HepG2 (cell line): ENCODE results near the gene PFKL. TPM values are rescaled to one million over a fixed set of nuclear protein-coding genes. Genes with fewer than 3 reads are reported as not detected.
A peak's percentile ranks its signal among the peaks of the same experiment; 100 is the strongest.

Experiments
- KLF16 ChIP-seq, 2 experiments: sonication (generic) in 1 of 2; formaldehyde crosslinking in 1 of 2; IDR thresholded peaks; 2 replicates each; pipeline versions ENCODE4 v1.6.1 to v1.8.0; 2016 to 2023; ENCODE audit warnings: missing genetic modification reagents in 2 of 2, missing compliant biosample characterization in 1 of 2
- TARDBP ChIP-seq: sonication (generic); formaldehyde crosslinking; IDR thresholded peaks from 2 replicates; pipeline ENCODE4 v1.8.0; 2022; ENCODE audit warnings: mild to moderate bottlenecking, missing genetic modification reagents
- TBX3 ChIP-seq: fragments of 450-650 bp; IDR thresholded peaks from 2 replicates; pipeline ENCODE4 v1.6.1; 2017; ENCODE audit warnings: antibody characterized with exemption, mild to moderate bottlenecking, inconsistent platforms, borderline replicate concordance
- ZNF205 ChIP-seq: IDR thresholded peaks from 2 replicates; pipeline ENCODE4 v1.6.1; 2018; ENCODE audit warnings: missing biosample characterization, missing genetic modification reagents
- ZNF605 ChIP-seq: sonication (generic); formaldehyde crosslinking; IDR thresholded peaks from 2 replicates; pipeline ENCODE4 v1.8.0; 2022; ENCODE audit warnings: mild to moderate bottlenecking, missing genetic modification reagents
- polyA plus RNA-seq, 8 experiments: library from polyadenylated mRNA; depleted of rRNA in 3 of 8; stranded (reverse) in 7 of 8; unstranded in 1 of 8; fragments of >200 nt; fragmentation: Illumina TruSeq in 4 of 8; extraction: Trizol in 4 of 8; gene quantifications; 2 replicates each; pipeline versions ENCODE4 v1.2.1 to v1.2.3, GENCODE V29; 2011 to 2016; ENCODE audit warnings: low read depth in 4 of 8, missing spikeins in 1 of 8, mixed read lengths in 1 of 8; ENCODE audit not compliant: insufficient read depth in 1 of 8
- total RNA-seq, 5 experiments: library from RNA; depleted of rRNA; stranded (reverse); fragments of >200 nt; fragmentation: Illumina TruSeq; extraction: Trizol; gene quantifications; 2 replicates each; pipeline ENCODE4 v1.2.3, GENCODE V29; 2016; ENCODE audit warnings: low read depth in 1 of 5
- TF ChIP-seq, protein P1 (sequence below): sonication (generic); formaldehyde crosslinking; IDR thresholded peaks from 2 replicates; pipeline ENCODE4; 2020; ENCODE audit warnings: missing genetic modification reagents, mild to moderate bottlenecking, borderline replicate concordance
- TF ChIP-seq, protein P2 (sequence below): sonication (generic); formaldehyde crosslinking; IDR thresholded peaks from 2 replicates; pipeline ENCODE4 v1.4.0; 2020; ENCODE audit warnings: missing genetic modification reagents, borderline replicate concordance
- TF ChIP-seq, protein P3 (sequence below): sonication (generic); formaldehyde crosslinking; IDR thresholded peaks from 2 replicates; pipeline ENCODE4 v1.5.0; 2020; ENCODE audit warnings: mild to moderate bottlenecking, missing genetic modification reagents, borderline replicate concordance
- TF ChIP-seq, protein P4 (sequence below): sonication (generic); formaldehyde crosslinking; conservative IDR thresholded peaks from 2 replicates; pipeline ENCODE4 v1.8.0; 2022; ENCODE audit warnings: mild to moderate bottlenecking, moderate library complexity, missing genetic modification reagents
- TF ChIP-seq, protein P5 (sequence below): sonication (generic); formaldehyde crosslinking; IDR thresholded peaks from 2 replicates; pipeline ENCODE4 v1.5.0; 2020; ENCODE audit warnings: mild to moderate bottlenecking, missing genetic modification reagents, moderate library complexity

The PFKL gene
- total and polyA plus RNA-seq, 2 of the 13 experiments (the other 11 are each of a cell fraction or from before 2014, with no cell fraction given), result 92.8 to 106 TPM

DNA sequence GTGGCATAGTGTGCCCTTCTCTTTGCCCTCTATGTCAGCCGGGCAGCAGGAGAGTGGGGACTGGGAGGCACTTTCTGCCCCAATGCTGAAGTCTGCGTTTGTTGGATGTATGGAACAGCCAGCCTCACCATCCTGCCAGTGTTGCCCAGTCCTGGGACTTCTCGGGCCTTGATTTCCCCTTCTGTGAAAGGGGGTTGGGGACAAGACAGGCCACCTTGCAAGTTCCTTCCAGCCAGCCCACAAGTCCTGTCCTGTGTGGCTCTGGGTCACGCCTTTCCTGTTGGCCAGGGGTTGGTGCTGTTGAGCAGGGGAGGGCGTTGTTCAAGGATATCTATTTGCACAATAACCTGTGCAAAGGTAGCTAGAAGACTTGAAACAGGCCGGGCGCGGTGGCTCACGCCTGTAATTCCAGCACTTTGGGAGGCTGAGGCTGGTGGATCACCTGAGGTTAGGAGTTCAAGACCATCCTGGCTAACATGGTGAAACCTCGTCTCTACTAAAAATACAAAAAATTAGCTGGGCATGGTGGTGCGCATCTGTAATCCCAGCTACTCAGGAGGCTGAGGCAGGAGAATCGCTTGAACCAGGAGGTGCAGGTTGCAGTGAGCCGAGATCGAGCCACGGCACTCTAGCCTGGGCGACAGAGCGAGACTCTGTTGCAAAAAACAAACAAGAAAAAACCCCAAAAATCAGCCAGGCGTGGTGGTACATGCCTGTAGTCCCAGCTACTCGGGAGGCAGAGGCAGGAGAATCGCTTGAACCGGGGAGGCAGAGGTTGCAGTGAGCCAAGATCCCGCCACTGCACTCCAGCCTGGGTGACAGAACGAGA lies 2.9 kb downstream of the PFKL start (continued):
- TF ChIP-seq TARDBP (CRISPR knock-in tag), result peak; percentile 31; the same call in 1 of the 2 replicates
- TF ChIP-seq, protein P1, sequence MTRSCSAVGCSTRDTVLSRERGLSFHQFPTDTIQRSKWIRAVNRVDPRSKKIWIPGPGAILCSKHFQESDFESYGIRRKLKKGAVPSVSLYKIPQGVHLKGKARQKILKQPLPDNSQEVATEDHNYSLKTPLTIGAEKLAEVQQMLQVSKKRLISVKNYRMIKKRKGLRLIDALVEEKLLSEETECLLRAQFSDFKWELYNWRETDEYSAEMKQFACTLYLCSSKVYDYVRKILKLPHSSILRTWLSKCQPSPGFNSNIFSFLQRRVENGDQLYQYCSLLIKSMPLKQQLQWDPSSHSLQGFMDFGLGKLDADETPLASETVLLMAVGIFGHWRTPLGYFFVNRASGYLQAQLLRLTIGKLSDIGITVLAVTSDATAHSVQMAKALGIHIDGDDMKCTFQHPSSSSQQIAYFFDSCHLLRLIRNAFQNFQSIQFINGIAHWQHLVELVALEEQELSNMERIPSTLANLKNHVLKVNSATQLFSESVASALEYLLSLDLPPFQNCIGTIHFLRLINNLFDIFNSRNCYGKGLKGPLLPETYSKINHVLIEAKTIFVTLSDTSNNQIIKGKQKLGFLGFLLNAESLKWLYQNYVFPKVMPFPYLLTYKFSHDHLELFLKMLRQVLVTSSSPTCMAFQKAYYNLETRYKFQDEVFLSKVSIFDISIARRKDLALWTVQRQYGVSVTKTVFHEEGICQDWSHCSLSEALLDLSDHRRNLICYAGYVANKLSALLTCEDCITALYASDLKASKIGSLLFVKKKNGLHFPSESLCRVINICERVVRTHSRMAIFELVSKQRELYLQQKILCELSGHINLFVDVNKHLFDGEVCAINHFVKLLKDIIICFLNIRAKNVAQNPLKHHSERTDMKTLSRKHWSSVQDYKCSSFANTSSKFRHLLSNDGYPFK (CRISPR knock-in tag), result peak; percentile 56; the same call in 1 of the 2 replicates
- TF ChIP-seq, protein P2, sequence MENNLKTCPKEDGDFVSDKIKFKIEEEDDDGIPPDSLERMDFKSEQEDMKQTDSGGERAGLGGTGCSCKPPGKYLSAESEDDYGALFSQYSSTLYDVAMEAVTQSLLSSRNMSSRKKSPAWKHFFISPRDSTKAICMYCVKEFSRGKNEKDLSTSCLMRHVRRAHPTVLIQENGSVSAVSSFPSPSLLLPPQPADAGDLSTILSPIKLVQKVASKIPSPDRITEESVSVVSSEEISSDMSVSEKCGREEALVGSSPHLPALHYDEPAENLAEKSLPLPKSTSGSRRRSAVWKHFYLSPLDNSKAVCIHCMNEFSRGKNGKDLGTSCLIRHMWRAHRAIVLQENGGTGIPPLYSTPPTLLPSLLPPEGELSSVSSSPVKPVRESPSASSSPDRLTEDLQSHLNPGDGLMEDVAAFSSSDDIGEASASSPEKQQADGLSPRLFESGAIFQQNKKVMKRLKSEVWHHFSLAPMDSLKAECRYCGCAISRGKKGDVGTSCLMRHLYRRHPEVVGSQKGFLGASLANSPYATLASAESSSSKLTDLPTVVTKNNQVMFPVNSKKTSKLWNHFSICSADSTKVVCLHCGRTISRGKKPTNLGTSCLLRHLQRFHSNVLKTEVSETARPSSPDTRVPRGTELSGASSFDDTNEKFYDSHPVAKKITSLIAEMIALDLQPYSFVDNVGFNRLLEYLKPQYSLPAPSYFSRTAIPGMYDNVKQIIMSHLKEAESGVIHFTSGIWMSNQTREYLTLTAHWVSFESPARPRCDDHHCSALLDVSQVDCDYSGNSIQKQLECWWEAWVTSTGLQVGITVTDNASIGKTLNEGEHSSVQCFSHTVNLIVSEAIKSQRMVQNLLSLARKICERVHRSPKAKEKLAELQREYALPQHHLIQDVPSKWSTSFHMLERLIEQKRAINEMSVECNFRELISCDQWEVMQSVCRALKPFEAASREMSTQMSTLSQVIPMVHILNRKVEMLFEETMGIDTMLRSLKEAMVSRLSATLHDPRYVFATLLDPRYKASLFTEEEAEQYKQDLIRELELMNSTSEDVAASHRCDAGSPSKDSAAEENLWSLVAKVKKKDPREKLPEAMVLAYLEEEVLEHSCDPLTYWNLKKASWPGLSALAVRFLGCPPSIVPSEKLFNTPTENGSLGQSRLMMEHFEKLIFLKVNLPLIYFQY (CRISPR knock-in tag), result peak; percentile 54; the same call in 1 of the 2 replicates
- peak; percentile 27; the same call in 1 of the 2 replicates for TF ChIP-seq TBX3
- TF ChIP-seq ZNF605 (CRISPR knock-in tag), result peak; percentile 32; the same call in 1 of the 2 replicates
- TF ChIP-seq, protein P3, sequence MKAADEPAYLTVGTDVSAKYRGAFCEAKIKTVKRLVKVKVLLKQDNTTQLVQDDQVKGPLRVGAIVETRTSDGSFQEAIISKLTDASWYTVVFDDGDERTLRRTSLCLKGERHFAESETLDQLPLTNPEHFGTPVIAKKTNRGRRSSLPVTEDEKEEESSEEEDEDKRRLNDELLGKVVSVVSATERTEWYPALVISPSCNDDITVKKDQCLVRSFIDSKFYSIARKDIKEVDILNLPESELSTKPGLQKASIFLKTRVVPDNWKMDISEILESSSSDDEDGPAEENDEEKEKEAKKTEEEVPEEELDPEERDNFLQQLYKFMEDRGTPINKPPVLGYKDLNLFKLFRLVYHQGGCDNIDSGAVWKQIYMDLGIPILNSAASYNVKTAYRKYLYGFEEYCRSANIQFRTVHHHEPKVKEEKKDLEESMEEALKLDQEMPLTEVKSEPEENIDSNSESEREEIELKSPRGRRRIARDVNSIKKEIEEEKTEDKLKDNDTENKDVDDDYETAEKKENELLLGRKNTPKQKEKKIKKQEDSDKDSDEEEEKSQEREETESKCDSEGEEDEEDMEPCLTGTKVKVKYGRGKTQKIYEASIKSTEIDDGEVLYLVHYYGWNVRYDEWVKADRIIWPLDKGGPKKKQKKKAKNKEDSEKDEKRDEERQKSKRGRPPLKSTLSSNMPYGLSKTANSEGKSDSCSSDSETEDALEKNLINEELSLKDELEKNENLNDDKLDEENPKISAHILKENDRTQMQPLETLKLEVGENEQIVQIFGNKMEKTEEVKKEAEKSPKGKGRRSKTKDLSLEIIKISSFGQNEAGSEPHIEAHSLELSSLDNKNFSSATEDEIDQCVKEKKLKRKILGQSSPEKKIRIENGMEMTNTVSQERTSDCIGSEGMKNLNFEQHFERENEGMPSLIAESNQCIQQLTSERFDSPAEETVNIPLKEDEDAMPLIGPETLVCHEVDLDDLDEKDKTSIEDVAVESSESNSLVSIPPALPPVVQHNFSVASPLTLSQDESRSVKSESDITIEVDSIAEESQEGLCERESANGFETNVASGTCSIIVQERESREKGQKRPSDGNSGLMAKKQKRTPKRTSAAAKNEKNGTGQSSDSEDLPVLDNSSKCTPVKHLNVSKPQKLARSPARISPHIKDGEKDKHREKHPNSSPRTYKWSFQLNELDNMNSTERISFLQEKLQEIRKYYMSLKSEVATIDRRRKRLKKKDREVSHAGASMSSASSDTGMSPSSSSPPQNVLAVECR (CRISPR knock-in tag), result peak; percentile 42; the same call in 1 of the 2 replicates
- TF ChIP-seq ZNF205 (CRISPR knock-in tag), result peak; percentile 44; the same call in 1 of the 2 replicates
- TF ChIP-seq, protein P4, sequence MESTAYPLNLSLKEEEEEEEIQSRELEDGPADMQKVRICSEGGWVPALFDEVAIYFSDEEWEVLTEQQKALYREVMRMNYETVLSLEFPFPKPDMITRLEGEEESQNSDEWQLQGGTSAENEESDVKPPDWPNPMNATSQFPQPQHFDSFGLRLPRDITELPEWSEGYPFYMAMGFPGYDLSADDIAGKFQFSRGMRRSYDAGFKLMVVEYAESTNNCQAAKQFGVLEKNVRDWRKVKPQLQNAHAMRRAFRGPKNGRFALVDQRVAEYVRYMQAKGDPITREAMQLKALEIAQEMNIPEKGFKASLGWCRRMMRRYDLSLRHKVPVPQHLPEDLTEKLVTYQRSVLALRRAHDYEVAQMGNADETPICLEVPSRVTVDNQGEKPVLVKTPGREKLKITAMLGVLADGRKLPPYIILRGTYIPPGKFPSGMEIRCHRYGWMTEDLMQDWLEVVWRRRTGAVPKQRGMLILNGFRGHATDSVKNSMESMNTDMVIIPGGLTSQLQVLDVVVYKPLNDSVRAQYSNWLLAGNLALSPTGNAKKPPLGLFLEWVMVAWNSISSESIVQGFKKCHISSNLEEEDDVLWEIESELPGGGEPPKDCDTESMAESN (CRISPR knock-in tag), result 0 out of 2 replicates have a peak, but pooled peaks have one; percentile 27
- TF ChIP-seq KLF16 (CRISPR knock-in tag; IDR thresholded peaks at IDR 0.05), result 0 out of 4 replicates have a peak, but pooled peaks of 1 of the 2 experiments have one; percentile 23
- TF ChIP-seq, protein P5, sequence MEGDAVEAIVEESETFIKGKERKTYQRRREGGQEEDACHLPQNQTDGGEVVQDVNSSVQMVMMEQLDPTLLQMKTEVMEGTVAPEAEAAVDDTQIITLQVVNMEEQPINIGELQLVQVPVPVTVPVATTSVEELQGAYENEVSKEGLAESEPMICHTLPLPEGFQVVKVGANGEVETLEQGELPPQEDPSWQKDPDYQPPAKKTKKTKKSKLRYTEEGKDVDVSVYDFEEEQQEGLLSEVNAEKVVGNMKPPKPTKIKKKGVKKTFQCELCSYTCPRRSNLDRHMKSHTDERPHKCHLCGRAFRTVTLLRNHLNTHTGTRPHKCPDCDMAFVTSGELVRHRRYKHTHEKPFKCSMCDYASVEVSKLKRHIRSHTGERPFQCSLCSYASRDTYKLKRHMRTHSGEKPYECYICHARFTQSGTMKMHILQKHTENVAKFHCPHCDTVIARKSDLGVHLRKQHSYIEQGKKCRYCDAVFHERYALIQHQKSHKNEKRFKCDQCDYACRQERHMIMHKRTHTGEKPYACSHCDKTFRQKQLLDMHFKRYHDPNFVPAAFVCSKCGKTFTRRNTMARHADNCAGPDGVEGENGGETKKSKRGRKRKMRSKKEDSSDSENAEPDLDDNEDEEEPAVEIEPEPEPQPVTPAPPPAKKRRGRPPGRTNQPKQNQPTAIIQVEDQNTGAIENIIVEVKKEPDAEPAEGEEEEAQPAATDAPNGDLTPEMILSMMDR (CRISPR knock-in tag), result peak; percentile 90
